NCI-H510A (cell line): Measurements from ENCODE around the gene PTRH1.

Experiments
- DNase-seq: peaks from one replicate; lab custom pipeline; 2025; lab: John Stamatoyannopoulos, UW

PTRH1 gene

GRCh38 chr9:127741831-127742434, 26.5 kb upstream of the PTRH1 start:
- no peak for DNase-seq

- no peak for DNase-seq
Measured at GRCh38 chr9:127739614-127740330, 24.3 kb upstream of the PTRH1 start.

GRCh38 chr9:127738666-127739065, 23.2 kb upstream of the PTRH1 start:
- no peak for DNase-seq

GRCh38 chr9:127735530-127736185, 20.2 kb upstream of the PTRH1 start:
- DNase-seq: no peak

GRCh38 chr9:127734747-127735529, 19.5 kb upstream of the PTRH1 start, which contains the start of gene TOR2A:
Gene TOR2A, minus strand, starts transcription at chr9:127735294. Its CDS starts 24 bp downstream, at chr9:127735270.
- DNase-seq: peak; percentile 95

- no peak for DNase-seq
Measured at GRCh38 chr9:127734247-127734746, 18.8 kb upstream of the PTRH1 start.

GRCh38 chr9:127733614-127734013, 18.2 kb upstream of the PTRH1 start:
- no peak for DNase-seq

DNA sequence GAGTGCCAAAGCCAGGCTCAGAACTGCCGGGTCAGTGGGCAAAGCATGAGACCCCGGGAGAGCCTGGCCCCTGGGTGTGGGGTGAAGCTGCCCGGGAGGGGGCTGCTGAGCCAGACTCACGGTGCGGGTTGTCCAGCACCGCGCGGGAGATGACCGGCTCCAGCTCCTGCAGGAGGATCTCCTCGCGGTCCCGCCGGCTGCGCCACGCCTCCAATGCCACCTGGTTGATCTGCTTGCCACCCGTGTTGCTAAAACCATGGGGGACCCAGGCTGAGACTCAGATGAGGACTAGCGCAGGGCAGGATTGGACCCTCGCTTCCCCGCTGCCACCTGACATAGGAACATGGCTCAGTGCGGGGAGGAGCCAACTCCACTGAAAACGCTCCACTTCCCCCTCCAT, 17.0 kb upstream of the PTRH1 start:
- DNase-seq: no peak

DNA sequence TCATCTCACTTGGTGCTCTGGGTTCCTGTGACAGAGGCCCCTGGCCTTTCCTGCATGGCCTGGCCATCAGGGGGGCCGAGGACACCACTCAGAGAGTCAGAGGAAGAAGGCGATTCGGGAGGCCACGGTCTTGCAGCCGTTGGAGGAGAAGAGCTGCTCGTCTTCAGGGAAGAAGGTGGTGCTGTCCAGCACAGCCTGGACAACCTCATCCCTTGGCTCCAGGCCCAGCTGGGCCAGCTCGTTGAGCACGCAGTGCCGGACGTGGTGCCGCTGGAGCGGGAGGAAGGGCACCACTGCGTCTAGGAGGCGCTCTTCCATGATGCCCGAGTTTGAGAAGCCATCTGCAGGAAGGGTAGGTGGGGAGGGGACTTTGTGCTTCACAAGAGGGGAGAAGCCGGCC, 16.5 kb upstream of the PTRH1 start:
- no peak for DNase-seq

- no peak for DNase-seq
Measured at GRCh38 chr9:127730799-127731410, 15.4 kb upstream of the PTRH1 start.

- DNase-seq: no peak
Measured at GRCh38 chr9:127730262-127730661, 14.8 kb upstream of the PTRH1 start.

DNA sequence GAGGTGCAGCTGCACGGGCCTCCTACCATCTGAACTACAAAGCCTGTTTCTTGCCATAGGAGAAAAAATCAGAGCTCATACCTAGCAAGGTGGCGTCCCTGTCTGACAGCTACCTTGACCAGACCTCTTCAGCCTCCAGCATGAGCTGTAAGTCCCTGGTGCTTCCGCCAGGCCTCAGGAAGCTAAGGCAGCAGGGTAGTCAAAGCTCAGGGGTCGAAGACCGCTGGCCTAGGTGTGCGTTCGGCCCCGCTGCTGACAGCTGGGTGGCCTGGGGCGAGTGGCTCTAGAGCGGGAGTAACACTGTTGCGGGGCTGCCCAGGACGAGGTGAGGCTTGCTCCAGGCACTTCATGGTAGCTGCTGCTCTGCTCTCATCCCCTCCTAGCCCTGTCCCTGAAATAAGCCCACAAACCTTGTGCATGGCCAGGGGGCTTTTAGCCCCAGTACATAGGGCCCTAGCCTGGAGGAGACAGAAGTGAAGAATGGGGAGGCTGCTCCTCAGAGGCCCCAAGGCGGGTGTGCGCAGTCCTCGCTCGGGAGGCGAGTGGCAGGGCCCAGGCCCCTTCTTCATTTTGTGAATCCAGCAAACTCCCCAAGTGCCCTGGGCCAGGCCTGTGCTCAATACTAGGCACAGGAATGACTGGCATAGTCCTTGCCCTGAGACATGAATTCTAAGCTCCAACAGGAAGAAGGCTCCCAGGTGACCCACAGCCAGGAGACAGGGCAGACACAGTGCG, 14.2 kb upstream of the PTRH1 start:
- DNase-seq: no peak

DNA sequence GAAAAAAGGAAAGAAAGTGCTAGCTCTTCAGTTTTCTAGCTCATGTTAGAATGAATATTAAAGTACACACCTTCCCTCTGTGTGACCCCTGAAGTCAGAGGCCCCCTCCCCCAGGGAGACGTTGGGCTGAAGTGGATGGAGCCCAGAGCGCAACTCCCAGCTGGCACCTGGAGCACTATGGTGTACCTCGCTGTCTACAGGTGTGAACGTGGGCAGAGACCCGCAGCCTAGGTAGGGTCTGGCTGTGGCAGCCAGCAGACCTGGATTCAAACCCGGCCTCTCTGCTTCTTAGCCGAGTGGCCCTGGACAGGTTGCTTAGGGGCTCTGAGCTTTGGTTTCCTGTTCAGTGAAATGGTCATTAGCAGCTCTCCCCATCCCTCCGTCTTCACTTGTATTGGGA, 13.3 kb upstream of the PTRH1 start:
- DNase-seq: no peak

DNA sequence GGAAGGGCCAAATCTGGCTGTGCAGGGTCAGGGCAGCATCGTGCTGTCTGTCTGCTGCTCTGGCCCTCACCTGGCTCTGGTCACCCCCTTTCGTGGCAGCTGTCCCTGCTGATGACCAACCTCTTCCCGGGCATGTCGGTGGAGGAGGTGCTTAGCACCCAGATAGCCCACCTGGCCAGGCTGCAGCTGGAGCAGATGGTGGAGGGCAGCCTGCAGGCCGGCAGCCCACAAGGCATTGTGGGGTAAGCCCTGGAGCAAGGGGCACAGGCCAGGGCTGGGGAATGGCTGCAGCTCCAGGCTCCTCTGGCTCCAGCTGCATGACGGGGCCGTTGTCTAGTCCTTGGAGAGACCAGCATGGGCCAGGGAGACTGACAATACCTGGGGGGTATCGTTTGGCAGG, 11.4 kb upstream of the PTRH1 start:
- DNase-seq: no peak

- no peak for DNase-seq
Measured at GRCh38 chr9:127724012-127724411, 8.5 kb upstream of the PTRH1 start.

- DNase-seq: no peak
Measured at GRCh38 chr9:127723444-127723843, 8.0 kb upstream of the PTRH1 start.

- no peak for DNase-seq
Measured at GRCh38 chr9:127723013-127723412, 7.5 kb upstream of the PTRH1 start.

DNA sequence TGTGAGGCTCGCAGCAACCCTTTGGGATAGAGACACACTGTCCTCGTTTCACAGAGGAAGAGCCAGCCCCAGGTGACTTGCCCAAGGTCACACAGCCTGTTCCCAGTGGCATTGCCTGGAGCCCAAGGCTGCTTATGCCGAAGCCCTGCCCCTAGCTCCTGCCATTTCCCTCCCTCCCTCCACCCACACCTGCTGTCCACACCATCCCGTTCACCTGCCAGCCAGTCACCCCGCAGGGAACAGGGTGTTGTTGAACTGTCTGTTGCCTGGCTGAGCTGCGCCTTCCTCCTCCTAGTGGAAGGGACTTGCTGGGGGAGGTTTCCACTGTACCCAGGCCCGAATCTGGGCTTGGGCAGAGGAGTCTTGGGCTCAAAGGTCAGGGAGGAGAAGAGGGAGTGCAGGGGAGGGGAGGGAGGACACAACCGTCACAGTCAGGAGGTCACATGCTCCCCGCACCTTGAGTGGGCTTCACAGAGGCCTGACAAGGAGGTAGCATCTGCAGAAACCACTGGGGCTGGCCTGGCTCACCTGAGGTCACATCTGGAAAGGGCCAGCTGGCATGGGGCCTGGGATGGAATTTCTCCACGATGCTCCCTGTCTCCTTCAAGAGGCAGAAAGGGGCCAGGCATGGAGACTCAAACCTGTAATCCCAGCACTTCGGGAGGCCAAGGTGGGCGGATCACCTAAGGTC, 6.7 kb upstream of the PTRH1 start:
- DNase-seq: no peak

DNA sequence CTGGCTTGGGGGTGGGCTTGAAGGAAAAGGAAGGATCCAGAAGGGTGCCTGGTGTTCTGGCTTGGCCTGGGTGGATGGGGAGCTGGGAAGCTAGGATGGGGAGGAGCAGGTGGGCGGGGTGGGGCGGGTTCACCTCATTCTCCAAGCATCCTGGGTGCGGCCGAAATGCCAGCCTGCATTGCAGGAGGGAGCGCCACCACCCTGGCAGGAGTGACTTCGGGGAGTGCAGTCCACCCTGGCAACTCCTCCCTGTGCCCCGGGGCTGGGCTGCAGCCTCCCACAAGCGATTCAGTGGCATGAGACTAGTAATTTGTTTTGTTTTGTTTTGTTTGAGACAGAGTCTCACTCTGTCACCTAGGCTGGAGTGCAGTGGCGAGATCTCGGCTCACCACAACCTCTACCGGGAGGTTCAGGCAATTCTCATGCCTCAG, 5.9 kb upstream of the PTRH1 start:
- peak; percentile 44 for DNase-seq

DNA sequence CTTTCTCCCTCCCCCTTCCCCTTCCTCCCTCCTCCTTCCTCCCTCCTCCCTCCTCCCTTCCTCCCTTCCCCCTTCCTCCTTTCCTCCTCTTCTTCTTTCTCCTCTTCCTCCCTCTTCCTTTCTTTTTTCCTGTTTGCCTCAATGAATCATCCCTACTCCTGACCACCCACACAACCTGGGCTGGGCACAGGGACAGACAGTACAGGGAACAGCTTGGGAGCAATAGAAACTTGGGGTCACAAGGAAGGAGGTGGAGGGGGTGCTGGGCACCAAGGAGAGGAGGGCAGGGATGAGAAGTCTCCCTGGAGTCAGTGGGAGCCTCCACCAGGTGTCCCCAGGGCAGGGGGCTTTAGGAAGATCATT, 5.4 kb upstream of the PTRH1 start:
- no peak for DNase-seq
